A549 (cell line): ENCODE data around the gene ITGBL1.

Experiments used
- EP300 ChIP-seq, 2 experiments: fragments of >200 bp; sonication (Bioruptor Twin); formaldehyde crosslinking; IDR thresholded peaks; 2 replicates in 1 of 2; 3 replicates in 1 of 2; pipeline ENCODE4 v1.6.1; 2016 to 2017
- JUNB ChIP-seq: fragments of >200 bp; sonication (Bioruptor Twin); formaldehyde crosslinking; IDR thresholded peaks from 2 replicates; pipeline ENCODE4 v1.6.1; 2016
- KDM1A ChIP-seq: fragments of 200-600 bp; sonication (generic); IDR thresholded peaks from 2 replicates; pipeline ENCODE4 v1.6.1; 2016; ENCODE audit warnings: low read depth, mild to moderate bottlenecking
- NFE2L2 ChIP-seq: fragments of 150-350 bp; conservative IDR thresholded peaks from 2 replicates; pipeline ENCODE4 v1.6.1; 2014; ENCODE audit warnings: low read length
- POLR2A ChIP-seq: IDR thresholded peaks from 2 replicates; pipeline ENCODE4 v1.6.1; 2012; ENCODE audit warnings: mild to moderate bottlenecking, low read length
- RAD21 ChIP-seq, 2 experiments: fragments of >200 bp in 1 of 2; sonication (Bioruptor Twin) in 1 of 2; formaldehyde crosslinking in 1 of 2; IDR thresholded peaks in 1 of 2; conservative IDR thresholded peaks in 1 of 2; 2 replicates in 1 of 2; 3 replicates in 1 of 2; pipeline ENCODE4 v1.6.1; 2012 to 2018; ENCODE audit warnings: inconsistent platforms in 1 of 2
- RFX5 ChIP-seq: fragments of 450-650 bp; IDR thresholded peaks from 2 replicates; pipeline ENCODE4 v1.7.1; 2014; ENCODE audit warnings: antibody characterized with exemption, mild to moderate bottlenecking, moderate library complexity
- RNF2 ChIP-seq: fragments of 200-600 bp; sonication (generic); IDR thresholded peaks from 2 replicates; pipeline ENCODE4 v1.6.1; 2016; ENCODE audit warnings: low read depth, mild to moderate bottlenecking, antibody characterized with exemption, moderate library complexity, borderline replicate concordance
- ZFP36 ChIP-seq: fragments of 450-650 bp; IDR thresholded peaks from 2 replicates; pipeline ENCODE4 v1.6.1; 2014; ENCODE audit warnings: borderline replicate concordance; ENCODE audit not compliant: partially characterized antibody
- TF ChIP-seq, protein P1 (sequence below): fragments of >200 bp; sonication (Bioruptor Twin); formaldehyde crosslinking; IDR thresholded peaks from 3 replicates; pipeline ENCODE4 v1.5.1; 2016
- TF ChIP-seq, protein P2 (sequence below): fragments of 250-450 bp; sonication (Bioruptor Pico); IDR thresholded peaks from 2 replicates; pipeline ENCODE4 v1.5.0; 2020; ENCODE audit warnings: low read depth, mild to moderate bottlenecking, moderate library complexity
- TF ChIP-seq, protein P3 (sequence below): IDR thresholded peaks from 2 replicates; pipeline ENCODE4 v1.6.1; 2012; ENCODE audit warnings: low read depth, borderline replicate concordance
- TF ChIP-seq, protein P4 (sequence below): fragments of 450-650 bp; IDR thresholded peaks from 2 replicates; pipeline ENCODE4 v1.6.1; 2014; ENCODE audit warnings: antibody characterized with exemption

DNA sequence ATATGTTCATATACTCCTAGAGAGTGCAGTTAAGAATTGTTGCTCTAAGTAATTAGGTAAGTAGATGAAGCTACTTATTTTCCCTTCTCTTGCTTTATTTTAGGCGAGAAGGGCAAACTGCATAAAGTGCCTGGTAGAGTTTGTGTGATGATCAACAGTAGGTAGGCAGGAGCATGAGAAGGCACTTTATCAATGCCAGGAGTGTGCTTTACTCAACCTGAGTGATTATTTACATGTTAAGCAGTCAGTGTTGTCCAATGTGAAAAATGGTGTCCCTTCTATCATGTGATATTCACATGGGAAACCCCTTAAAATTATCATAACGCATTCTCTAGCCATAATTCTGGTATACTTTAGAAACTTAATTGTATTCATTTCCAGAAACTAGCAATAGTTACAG, 294.0 kb downstream of the ITGBL1 start:
- TF ChIP-seq NFE2L2: no peak
- TF ChIP-seq, protein P1, sequence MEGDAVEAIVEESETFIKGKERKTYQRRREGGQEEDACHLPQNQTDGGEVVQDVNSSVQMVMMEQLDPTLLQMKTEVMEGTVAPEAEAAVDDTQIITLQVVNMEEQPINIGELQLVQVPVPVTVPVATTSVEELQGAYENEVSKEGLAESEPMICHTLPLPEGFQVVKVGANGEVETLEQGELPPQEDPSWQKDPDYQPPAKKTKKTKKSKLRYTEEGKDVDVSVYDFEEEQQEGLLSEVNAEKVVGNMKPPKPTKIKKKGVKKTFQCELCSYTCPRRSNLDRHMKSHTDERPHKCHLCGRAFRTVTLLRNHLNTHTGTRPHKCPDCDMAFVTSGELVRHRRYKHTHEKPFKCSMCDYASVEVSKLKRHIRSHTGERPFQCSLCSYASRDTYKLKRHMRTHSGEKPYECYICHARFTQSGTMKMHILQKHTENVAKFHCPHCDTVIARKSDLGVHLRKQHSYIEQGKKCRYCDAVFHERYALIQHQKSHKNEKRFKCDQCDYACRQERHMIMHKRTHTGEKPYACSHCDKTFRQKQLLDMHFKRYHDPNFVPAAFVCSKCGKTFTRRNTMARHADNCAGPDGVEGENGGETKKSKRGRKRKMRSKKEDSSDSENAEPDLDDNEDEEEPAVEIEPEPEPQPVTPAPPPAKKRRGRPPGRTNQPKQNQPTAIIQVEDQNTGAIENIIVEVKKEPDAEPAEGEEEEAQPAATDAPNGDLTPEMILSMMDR: no peak
- TF ChIP-seq POLR2A: no peak
- no peak for TF ChIP-seq RFX5
- TF ChIP-seq JUNB: no peak
- TF ChIP-seq ZFP36: no peak
- no peak for TF ChIP-seq RAD21 (conservative IDR thresholded peaks at IDR 0.05 in 1 of 2, IDR thresholded peaks at IDR 0.05 in 1 of 2)
- no peak for TF ChIP-seq EP300 (IDR thresholded peaks at IDR 0.05)
- no peak for TF ChIP-seq RNF2
- TF ChIP-seq, protein P2, sequence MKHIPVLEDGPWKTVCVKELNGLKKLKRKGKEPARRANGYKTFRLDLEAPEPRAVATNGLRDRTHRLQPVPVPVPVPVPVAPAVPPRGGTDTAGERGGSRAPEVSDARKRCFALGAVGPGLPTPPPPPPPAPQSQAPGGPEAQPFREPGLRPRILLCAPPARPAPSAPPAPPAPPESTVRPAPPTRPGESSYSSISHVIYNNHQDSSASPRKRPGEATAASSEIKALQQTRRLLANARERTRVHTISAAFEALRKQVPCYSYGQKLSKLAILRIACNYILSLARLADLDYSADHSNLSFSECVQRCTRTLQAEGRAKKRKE (CRISPR knock-in tag): no peak
- TF ChIP-seq, protein P3, sequence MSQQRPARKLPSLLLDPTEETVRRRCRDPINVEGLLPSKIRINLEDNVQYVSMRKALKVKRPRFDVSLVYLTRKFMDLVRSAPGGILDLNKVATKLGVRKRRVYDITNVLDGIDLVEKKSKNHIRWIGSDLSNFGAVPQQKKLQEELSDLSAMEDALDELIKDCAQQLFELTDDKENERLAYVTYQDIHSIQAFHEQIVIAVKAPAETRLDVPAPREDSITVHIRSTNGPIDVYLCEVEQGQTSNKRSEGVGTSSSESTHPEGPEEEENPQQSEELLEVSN: no peak
- TF ChIP-seq, protein P4, sequence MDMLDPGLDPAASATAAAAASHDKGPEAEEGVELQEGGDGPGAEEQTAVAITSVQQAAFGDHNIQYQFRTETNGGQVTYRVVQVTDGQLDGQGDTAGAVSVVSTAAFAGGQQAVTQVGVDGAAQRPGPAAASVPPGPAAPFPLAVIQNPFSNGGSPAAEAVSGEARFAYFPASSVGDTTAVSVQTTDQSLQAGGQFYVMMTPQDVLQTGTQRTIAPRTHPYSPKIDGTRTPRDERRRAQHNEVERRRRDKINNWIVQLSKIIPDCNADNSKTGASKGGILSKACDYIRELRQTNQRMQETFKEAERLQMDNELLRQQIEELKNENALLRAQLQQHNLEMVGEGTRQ: no peak
- TF ChIP-seq KDM1A: no peak
